ENCODE measurements around the gene HPS5. TPM values are rescaled to one million over a fixed set of nuclear protein-coding genes. Genes with fewer than 3 reads are reported as not detected.
A peak's percentile ranks its signal among the peaks of the same experiment; 100 is the strongest.

Gene HPS5
- total and polyA plus RNA-seq, 12 donors: 5.3 to 14.9 (median 11.7) TPM

DNA sequence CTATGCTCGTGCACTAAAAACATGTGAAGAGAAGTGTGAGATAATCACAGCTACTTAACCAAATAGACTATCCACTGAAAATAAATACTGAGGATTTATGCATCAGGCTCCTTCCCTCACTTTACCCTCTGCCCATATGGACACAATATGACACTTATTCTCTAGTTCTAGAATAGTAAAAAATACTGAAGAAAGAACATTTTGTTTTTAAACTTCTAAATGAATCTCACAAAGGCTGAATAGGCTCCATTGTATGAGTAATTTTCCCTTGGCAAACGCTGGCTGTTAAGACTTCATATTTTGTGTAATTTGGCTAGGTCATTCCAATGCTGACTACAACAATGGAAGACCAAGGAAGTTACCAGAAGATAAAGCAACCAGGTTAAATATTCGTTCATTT lies 9.9 kb downstream of the HPS5 start:
- intact Hi-C loops (cut with DNase I): no loop called here
- Histone ChIP-seq H3K27ac (peak overlapping the region in 3 of 10 donors; percentile 28 to 32 (median 30)), H3K36me3 (peaks cover 0 to 69% (median 38%) of the 10 kb centered on the region in 9 donors), H3K4me1 (peaks cover 0 to 40% (median 16%) of the 10 kb centered on the region in 9 donors), H3K9me3 (no peaks in the 10 kb centered on the region), H3K4me3 (no peak overlapping the region), H3K27me3 (no peaks in the 10 kb centered on the region)
- ATAC-seq: peak in 3 of 8 donors; percentile 11 to 56 (median 27)
- 74 to 75% methylated on average over 3 of the region's 3 CpGs for WGBS, 2 donors
- TF ChIP-seq, protein P1, sequence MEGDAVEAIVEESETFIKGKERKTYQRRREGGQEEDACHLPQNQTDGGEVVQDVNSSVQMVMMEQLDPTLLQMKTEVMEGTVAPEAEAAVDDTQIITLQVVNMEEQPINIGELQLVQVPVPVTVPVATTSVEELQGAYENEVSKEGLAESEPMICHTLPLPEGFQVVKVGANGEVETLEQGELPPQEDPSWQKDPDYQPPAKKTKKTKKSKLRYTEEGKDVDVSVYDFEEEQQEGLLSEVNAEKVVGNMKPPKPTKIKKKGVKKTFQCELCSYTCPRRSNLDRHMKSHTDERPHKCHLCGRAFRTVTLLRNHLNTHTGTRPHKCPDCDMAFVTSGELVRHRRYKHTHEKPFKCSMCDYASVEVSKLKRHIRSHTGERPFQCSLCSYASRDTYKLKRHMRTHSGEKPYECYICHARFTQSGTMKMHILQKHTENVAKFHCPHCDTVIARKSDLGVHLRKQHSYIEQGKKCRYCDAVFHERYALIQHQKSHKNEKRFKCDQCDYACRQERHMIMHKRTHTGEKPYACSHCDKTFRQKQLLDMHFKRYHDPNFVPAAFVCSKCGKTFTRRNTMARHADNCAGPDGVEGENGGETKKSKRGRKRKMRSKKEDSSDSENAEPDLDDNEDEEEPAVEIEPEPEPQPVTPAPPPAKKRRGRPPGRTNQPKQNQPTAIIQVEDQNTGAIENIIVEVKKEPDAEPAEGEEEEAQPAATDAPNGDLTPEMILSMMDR (IDR thresholded peaks at IDR 0.05): no peak
- no peak for DNase-seq

DNA sequence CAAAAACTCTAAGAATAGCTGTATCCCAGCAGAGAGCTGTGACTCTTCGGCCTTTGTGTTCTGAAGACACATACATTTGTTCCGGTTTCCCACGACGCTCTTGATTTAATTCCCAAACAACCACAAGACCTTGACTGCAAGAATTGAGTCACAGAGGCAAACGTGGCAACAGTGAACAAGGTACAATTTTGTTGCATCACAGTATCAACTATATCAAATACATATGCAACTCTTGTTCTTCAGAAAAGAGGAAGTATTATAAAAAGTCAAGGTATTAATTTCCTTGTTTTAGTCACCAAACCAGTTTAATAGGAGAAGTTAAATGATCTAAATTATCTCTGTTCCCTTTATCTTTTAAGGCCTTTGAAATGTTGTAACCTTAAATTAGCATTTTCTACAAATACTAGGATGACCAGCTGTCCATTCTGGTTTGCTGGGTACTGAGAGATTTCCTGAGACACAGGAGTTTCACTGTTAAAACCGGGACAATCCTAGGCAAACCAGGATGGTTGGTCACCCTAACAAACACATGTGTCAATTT lies 11.1 kb downstream of the HPS5 start:
- TF ChIP-seq, protein P1 (IDR thresholded peaks at IDR 0.05): no peak
- ATAC-seq (no peak), DNase-seq (no peak)
- Histone ChIP-seq H3K27me3 (no peaks in the 10 kb centered on the region), H3K9me3 (no peaks in the 10 kb centered on the region), H3K27ac (peak overlapping the region in 1 of 10 donors; percentile 13), H3K4me3 (no peak overlapping the region), H3K4me1 (peaks cover 0 to 40% (median 16%) of the 10 kb centered on the region in 9 donors), H3K36me3 (peaks cover 0 to 72% (median 38%) of the 10 kb centered on the region in 9 donors)
- intact Hi-C loops (cut with DNase I): no loop called here
- WGBS, 2 donors: 86 to 95% methylated on average over 6 of the region's 6 CpGs

DNA sequence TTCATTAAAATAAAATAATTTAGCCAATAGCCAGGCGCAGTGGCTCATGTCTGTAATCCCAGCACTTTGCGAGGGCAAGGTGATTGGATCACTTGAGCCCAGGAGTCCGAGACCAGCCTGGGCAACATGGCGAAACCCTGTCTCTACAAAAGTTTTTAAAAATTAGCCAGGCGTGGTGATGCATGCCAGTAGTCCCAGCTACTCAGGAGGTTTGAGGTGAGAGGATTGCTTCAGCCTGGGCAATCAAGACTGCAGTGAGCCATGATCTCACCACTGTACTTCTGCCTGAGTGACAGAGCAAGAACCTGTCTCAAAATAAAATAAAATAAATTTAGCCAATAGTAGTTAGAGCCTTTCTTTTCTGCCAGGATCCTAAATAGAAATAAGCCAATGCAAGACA lies 12.2 kb downstream of the HPS5 start:
- H3K4me1 ChIP-seq: peaks cover 0 to 32% (median 9%) of the 10 kb centered on the region in 9 donors
- intact Hi-C loops (cut with DNase I): no loop called here
- ATAC-seq: no peak
- peaks cover 0 to 79% (median 39%) of the 10 kb centered on the region in 9 donors for H3K36me3 ChIP-seq
- no peak for DNase-seq
- H3K27ac ChIP-seq: no peak overlapping the region
- TF ChIP-seq, protein P1 (IDR thresholded peaks at IDR 0.05): no peak
- no peaks in the 10 kb centered on the region for H3K9me3 ChIP-seq
- WGBS, 2 donors: 97 to 98% methylated on average over 5 of the region's 5 CpGs
- no peaks in the 10 kb centered on the region for H3K27me3 ChIP-seq
- no peak overlapping the region for H3K4me3 ChIP-seq

DNA sequence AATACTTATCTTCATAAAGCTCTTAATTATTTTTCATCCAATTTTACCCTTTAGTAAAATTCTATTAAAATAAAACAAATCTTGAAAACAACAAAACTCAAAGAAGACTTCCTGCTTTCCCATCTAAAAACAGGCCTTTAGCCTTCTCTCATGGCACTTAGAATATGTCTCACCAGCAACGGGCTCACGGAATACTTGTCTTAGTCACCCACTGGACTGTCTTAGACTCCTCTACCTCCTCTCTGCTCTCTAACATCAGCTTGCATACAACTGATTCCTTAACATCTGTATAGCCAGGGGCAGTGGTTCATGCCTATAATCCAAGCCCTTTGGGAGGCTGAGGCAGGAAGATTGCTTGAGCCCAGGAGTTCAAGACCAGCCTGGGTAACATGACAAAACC lies 13.7 kb downstream of the HPS5 start:
- WGBS, 2 donors: 94 to 97% methylated on average over 2 of the region's 2 CpGs
- Histone ChIP-seq H3K27ac (no peak overlapping the region), H3K36me3 (peaks cover 0 to 94% (median 51%) of the 10 kb centered on the region in 9 donors), H3K27me3 (no peaks in the 10 kb centered on the region), H3K4me3 (no peak overlapping the region), H3K9me3 (no peaks in the 10 kb centered on the region), H3K4me1 (peaks cover 0 to 21% (median 7%) of the 10 kb centered on the region in 9 donors)
- no peak for ATAC-seq
- DNase-seq: no peak
- TF ChIP-seq, protein P1 (IDR thresholded peaks at IDR 0.05): no peak
- intact Hi-C loops (cut with DNase I): no loop called here

All from heart right ventricle (tissue), 16 donors.